Karpas-422 (cell line): Measurements from ENCODE around the gene EXTL1. TPM values are rescaled to one million over a fixed set of nuclear protein-coding genes. Genes with fewer than 3 reads are reported as not detected.

ENCODE experiments used
- DNase-seq: peaks from one replicate; pipeline ENCODE4 v3.0.0-alpha.2; 2015
- H2AFZ ChIP-seq: fragments of 200-600 bp; sonication (generic); 2 replicates; pipeline ENCODE4 v1.6.1; 2014; ENCODE audit warnings: antibody characterized with exemption, low read length, mixed read lengths
- H3K27ac ChIP-seq: fragments of 200-600 bp; sonication (generic); 2 replicates; pipeline ENCODE4 v1.5.1; 2014; ENCODE audit warnings: mild to moderate bottlenecking, low read length, moderate library complexity
- H3K27me3 ChIP-seq: fragments of 200-600 bp; sonication (generic); 2 replicates; pipeline ENCODE4 v1.6.1; 2014; ENCODE audit warnings: low read length, mixed read lengths
- H3K36me3 ChIP-seq: fragments of 200-600 bp; sonication (generic); 2 replicates; pipeline ENCODE4 v1.6.1; 2014; ENCODE audit warnings: low read length, mixed read lengths; ENCODE audit not compliant: insufficient read depth
- H3K4me1 ChIP-seq: fragments of 200-600 bp; sonication (generic); 2 replicates; pipeline ENCODE4 v1.6.1; 2014; ENCODE audit warnings: mild to moderate bottlenecking, low read length, mixed read lengths
- H3K4me2 ChIP-seq: fragments of 200-600 bp; sonication (generic); 2 replicates; pipeline ENCODE4 v1.6.1; 2014; ENCODE audit warnings: low read length, low read depth, mild to moderate bottlenecking; ENCODE audit not compliant: poor library complexity, severe bottlenecking
- H3K4me3 ChIP-seq: fragments of 200-600 bp; sonication (generic); 2 replicates; pipeline ENCODE4 v1.5.1; 2014; ENCODE audit warnings: mild to moderate bottlenecking, antibody characterized with exemption, low read length, mixed read lengths
- H3K79me2 ChIP-seq: fragments of 200-600 bp; sonication (generic); 2 replicates; pipeline ENCODE4 v1.6.1; 2014; ENCODE audit warnings: mild to moderate bottlenecking, low read length, mixed read lengths
- H3K9ac ChIP-seq: fragments of 200-600 bp; sonication (generic); 2 replicates; pipeline ENCODE4 v1.6.0; 2014; ENCODE audit warnings: low read length
- H3K9me2 ChIP-seq: fragments of 200-600 bp; sonication (generic), shearing (Covaris generic); replicated peaks from 2 replicates; pipeline ENCODE4 v1.6.0; 2014; ENCODE audit warnings: mild to moderate bottlenecking, low read length, moderate library complexity; ENCODE audit not compliant: insufficient read depth
- H3K9me3 ChIP-seq: fragments of 300-700, 200-600 bp; sonication (generic); 2 replicates; pipeline ENCODE4 v1.6.1; 2014; ENCODE audit warnings: low read length, mixed read lengths
- H4K20me1 ChIP-seq: fragments of 200-600 bp; sonication (generic); 2 replicates; pipeline ENCODE4 v1.6.1; 2014; ENCODE audit warnings: mild to moderate bottlenecking, antibody characterized with exemption, low read length, low read depth; ENCODE audit not compliant: insufficient read depth
- total RNA-seq: library from RNA; depleted of rRNA; stranded (reverse); fragments of >200 nt; shearing (Covaris generic); gene quantifications from 2 replicates; pipeline ENCODE4 v1.2.3, GENCODE V29; 2014; ENCODE audit warnings: low replicate concordance

EXTL1 gene
- total RNA-seq, 1 experiment from 2014 or later, result not detected

DNA sequence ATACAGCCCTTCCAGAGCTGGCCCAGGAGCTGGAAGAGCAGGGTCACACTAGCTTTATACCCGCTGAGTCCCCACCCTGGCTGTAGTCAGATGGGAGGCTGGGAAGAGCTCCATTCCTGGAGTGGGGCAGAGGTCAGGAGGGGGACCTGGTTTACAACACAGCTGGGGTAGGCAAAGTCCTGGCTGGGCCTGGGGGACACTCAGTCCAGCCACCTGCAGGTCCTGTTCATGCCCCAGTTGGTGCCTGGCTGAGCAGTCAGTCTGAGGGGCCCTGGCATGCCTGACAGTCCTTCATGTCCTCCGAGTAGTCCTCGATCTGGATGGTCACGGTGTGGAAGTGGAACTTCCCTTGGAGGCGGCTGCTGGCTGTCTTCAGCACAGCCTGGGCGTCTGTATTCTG lies 17.3 kb downstream of the EXTL1 start:
- H3K27me3 ChIP-seq, result no peaks in the 10 kb centered on the region
- no peaks in the 10 kb centered on the region for H3K9me2 ChIP-seq
- peaks cover 13% of the 10 kb centered on the region for H3K4me1 ChIP-seq
- H4K20me1 ChIP-seq, result no peaks in the 10 kb centered on the region
- H3K4me3 ChIP-seq, result no peak overlapping the region
- no peak overlapping the region for H2AFZ ChIP-seq
- DNase-seq, result no peak
- no peak overlapping the region for H3K4me2 ChIP-seq
- H3K9ac ChIP-seq, result no peak overlapping the region
- H3K79me2 ChIP-seq, result no peaks in the 10 kb centered on the region
- no peaks in the 10 kb centered on the region for H3K9me3 ChIP-seq
- no peaks in the 10 kb centered on the region for H3K36me3 ChIP-seq
- H3K27ac ChIP-seq, result no peak overlapping the region

- Histone ChIP-seq H3K27ac (no peak overlapping the region), H3K36me3 (no peaks in the 10 kb centered on the region), H2AFZ (no peak overlapping the region), H3K9me3 (no peaks in the 10 kb centered on the region), H4K20me1 (no peaks in the 10 kb centered on the region), H3K27me3 (no peaks in the 10 kb centered on the region), H3K4me1 (no peaks in the 10 kb centered on the region), H3K4me2 (no peak overlapping the region), H3K4me3 (no peak overlapping the region), H3K9ac (no peak overlapping the region), H3K9me2 (no peaks in the 10 kb centered on the region), H3K79me2 (no peaks in the 10 kb centered on the region)
- DNase-seq, result no peak
These were observed 19.8 kb downstream of the EXTL1 start for GRCh38 chr1:26041401-26041800.

DNA sequence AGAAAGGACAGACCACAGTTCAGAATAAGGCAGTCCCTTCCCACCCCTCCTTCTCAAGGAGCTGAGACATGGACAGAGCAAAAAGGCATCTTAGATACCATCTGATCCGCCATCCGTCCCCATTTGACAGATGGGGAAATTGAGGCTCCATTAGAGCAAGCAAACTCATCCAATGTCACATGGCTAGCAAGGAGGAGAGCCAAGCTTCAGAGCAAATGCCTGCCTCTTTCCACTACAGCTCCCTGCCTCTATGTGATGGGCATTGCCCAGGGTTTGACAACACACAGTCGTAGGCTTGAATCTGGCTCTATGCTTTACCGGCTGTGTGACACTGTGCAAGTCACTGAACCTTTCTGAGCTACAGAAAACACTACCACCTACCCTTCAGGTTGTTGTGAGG lies 20.4 kb downstream of the EXTL1 start:
- H3K9me2 ChIP-seq, result no peaks in the 10 kb centered on the region
- H2AFZ ChIP-seq, result no peak overlapping the region
- no peaks in the 10 kb centered on the region for H3K79me2 ChIP-seq
- no peaks in the 10 kb centered on the region for H3K9me3 ChIP-seq
- no peak overlapping the region for H3K27ac ChIP-seq
- H3K9ac ChIP-seq, result no peak overlapping the region
- DNase-seq, result no peak
- H3K4me2 ChIP-seq, result no peak overlapping the region
- no peaks in the 10 kb centered on the region for H3K27me3 ChIP-seq
- H3K4me3 ChIP-seq, result no peak overlapping the region
- H3K36me3 ChIP-seq, result no peaks in the 10 kb centered on the region
- no peaks in the 10 kb centered on the region for H3K4me1 ChIP-seq
- no peaks in the 10 kb centered on the region for H4K20me1 ChIP-seq

GRCh38 chr1:26043765-26044164 lies 22.2 kb downstream of the EXTL1 start:
- Histone ChIP-seq H3K27me3 (no peaks in the 10 kb centered on the region), H3K4me2 (no peak overlapping the region), H3K9me2 (no peaks in the 10 kb centered on the region), H2AFZ (no peak overlapping the region), H3K36me3 (no peaks in the 10 kb centered on the region), H3K9me3 (no peaks in the 10 kb centered on the region), H4K20me1 (no peaks in the 10 kb centered on the region), H3K4me1 (no peaks in the 10 kb centered on the region), H3K4me3 (no peak overlapping the region), H3K27ac (no peak overlapping the region), H3K79me2 (no peaks in the 10 kb centered on the region), H3K9ac (no peak overlapping the region)
- no peak for DNase-seq

DNA sequence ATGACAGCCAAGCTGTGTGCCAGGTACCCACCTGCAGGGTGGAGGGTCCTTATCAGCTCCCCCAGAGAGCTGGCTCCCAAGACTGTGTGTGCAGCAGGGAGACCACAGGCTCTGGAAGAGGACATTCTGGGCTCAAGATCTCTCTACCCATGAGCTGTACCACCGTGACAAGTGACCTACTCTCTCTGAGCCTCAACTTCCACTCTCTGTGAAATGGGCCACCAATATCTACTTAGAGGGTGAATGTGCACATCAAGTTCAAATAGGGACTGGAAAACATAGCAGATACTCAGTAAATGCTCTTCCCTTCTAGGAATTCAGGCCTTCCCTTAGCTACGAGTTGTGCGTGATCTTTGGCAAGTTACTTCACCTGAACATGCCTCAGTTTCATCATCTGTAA lies 22.8 kb downstream of the EXTL1 start:
- Histone ChIP-seq H3K9me3 (no peaks in the 10 kb centered on the region), H3K27ac (no peak overlapping the region), H3K4me2 (no peak overlapping the region), H3K9ac (no peak overlapping the region), H2AFZ (no peak overlapping the region), H3K36me3 (no peaks in the 10 kb centered on the region), H3K79me2 (no peaks in the 10 kb centered on the region), H3K4me3 (no peak overlapping the region), H3K4me1 (no peaks in the 10 kb centered on the region), H3K27me3 (no peaks in the 10 kb centered on the region), H3K9me2 (no peaks in the 10 kb centered on the region), H4K20me1 (no peaks in the 10 kb centered on the region)
- no peak for DNase-seq

DNA sequence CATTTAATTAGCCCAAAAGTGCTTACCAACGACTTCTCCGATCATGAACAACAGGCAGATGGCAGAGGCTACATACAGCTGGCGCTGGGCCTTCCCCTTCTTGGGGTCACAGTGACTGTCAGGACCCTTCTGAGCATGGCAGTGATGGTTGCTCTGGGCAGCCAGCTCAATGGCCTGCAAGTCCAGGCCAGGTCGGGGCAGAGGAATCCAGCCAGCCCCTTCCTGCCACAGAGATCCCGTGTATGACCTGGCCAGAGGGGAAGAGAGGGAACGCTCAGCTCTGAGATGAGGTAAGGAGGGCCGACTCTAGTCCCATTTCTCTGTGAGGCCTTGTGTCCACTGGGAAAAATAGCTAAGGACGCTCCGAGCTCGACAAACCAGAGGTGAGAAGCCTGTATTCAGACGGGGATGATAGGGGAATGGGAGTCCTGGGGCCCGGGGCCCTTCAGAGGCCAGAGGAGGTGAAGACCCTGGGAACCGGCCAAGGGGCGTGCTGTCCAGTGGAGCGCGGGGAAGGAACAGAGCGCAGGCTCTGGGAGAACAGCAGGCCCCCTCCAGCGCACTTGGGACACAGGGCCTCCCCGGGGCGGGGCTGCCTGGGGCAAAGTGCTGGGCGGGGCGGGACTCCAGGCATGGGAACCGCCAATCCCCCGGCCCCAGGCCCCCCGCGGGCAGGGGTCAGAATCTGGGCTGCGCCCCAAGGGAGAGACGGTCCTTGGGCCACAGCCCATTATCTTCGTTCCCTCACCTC lies 23.6 kb downstream of the EXTL1 start:
- H3K4me2 ChIP-seq, result no peak overlapping the region
- H3K36me3 ChIP-seq, result no peaks in the 10 kb centered on the region
- no peak overlapping the region for H3K9ac ChIP-seq
- no peak for DNase-seq
- H4K20me1 ChIP-seq, result no peaks in the 10 kb centered on the region
- no peaks in the 10 kb centered on the region for H3K9me3 ChIP-seq
- no peak overlapping the region for H3K4me3 ChIP-seq
- H3K4me1 ChIP-seq, result no peaks in the 10 kb centered on the region
- no peak overlapping the region for H2AFZ ChIP-seq
- H3K27me3 ChIP-seq, result no peaks in the 10 kb centered on the region
- no peaks in the 10 kb centered on the region for H3K79me2 ChIP-seq
- H3K9me2 ChIP-seq, result no peaks in the 10 kb centered on the region
- H3K27ac ChIP-seq, result no peak overlapping the region

DNA sequence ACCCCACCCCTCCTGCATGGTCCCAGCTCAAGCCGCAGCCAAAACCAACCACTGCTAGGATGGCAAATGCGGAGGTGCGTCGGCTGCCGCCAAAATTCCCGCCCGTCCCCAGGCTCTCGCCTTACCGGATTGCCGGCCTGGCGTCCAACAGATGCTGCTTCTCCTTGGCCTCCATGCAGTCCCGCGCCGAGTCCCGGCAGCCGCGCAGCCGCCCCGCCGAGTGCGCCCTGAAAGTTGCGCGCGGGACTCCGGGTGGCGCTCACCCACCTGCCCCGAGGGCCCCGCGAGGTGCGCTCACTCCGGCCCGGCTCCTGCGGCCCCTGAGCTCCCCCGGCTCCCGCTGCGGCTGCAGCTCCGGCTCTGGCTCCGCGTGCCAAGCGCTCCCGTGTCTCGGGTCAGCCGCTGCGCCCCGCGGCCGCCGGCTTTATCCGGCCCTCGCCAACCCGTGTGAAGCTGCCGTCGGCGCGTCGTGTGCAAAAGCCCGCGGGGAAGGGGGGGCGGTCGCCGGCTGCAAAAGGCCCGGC lies 24.2 kb downstream of the EXTL1 start, which contains the start of gene SLC30A2:
TSS of gene SLC30A2 (minus strand) at position 397 of the 524 bp plus-strand sequence. CDS start at position 175, 222 bp downstream.
- Histone ChIP-seq H3K27ac (no peak within 1 kb of the TSS), H3K79me2 (no peaks in the 10 kb centered on the region), H2AFZ (no peak within 1 kb of the TSS), H3K9ac (no peak within 1 kb of the TSS), H3K9me2 (no peaks in the 10 kb centered on the region), H4K20me1 (no peaks in the 10 kb centered on the region), H3K27me3 (no peaks in the 10 kb centered on the region), H3K9me3 (no peaks in the 10 kb centered on the region), H3K4me2 (no peak within 1 kb of the TSS), H3K4me3 (no peak within 1 kb of the TSS), H3K4me1 (no peaks in the 10 kb centered on the region), H3K36me3 (no peaks in the 10 kb centered on the region)
- DNase-seq, result no peak

GRCh38 chr1:26046246-26047095 lies 24.9 kb downstream of the EXTL1 start:
- H3K9ac ChIP-seq, result no peak overlapping the region
- H3K9me2 ChIP-seq, result no peaks in the 10 kb centered on the region
- no peak for DNase-seq
- no peaks in the 10 kb centered on the region for H3K36me3 ChIP-seq
- H3K9me3 ChIP-seq, result no peaks in the 10 kb centered on the region
- no peak overlapping the region for H2AFZ ChIP-seq
- H3K27me3 ChIP-seq, result no peaks in the 10 kb centered on the region
- no peaks in the 10 kb centered on the region for H3K4me1 ChIP-seq
- no peaks in the 10 kb centered on the region for H4K20me1 ChIP-seq
- H3K27ac ChIP-seq, result no peak overlapping the region
- no peak overlapping the region for H3K4me3 ChIP-seq
- no peak overlapping the region for H3K4me2 ChIP-seq
- H3K79me2 ChIP-seq, result no peaks in the 10 kb centered on the region
